HG02763 (cell line): ENCODE measurements around the gene CBX8.

Source experiments
- ATAC-seq: cut with Tn5 transposase; IDR thresholded peaks from one replicate; pipeline ENCODE4 v1.9.1; 2021; ENCODE audit warnings: mild to moderate bottlenecking, moderate library complexity; ENCODE audit not compliant: unreplicated experiment

CBX8 gene

GRCh38 chr17:79835953-79836509, 39.2 kb upstream of the CBX8 start:
- no peak for ATAC-seq

GRCh38 chr17:79835470-79835899, 38.6 kb upstream of the CBX8 start:
- ATAC-seq = no peak

GRCh38 chr17:79834565-79835469, 37.9 kb upstream of the CBX8 start:
- ATAC-seq = no peak

GRCh38 chr17:79833744-79834564, 37.1 kb upstream of the CBX8 start:
- ATAC-seq = no peak

GRCh38 chr17:79833110-79833450, 36.2 kb upstream of the CBX8 start:
- no peak for ATAC-seq

- ATAC-seq = no peak
Measured at GRCh38 chr17:79832218-79833109, 35.6 kb upstream of the CBX8 start.

GRCh38 chr17:79831265-79832217, 34.7 kb upstream of the CBX8 start:
- ATAC-seq = no peak

GRCh38 chr17:79830763-79831264, 33.9 kb upstream of the CBX8 start:
- ATAC-seq = no peak

GRCh38 chr17:79830303-79830702, 33.4 kb upstream of the CBX8 start:
- ATAC-seq = no peak

GRCh38 chr17:79829457-79829856, 32.6 kb upstream of the CBX8 start:
- no peak for ATAC-seq

- no peak for ATAC-seq
Measured at GRCh38 chr17:79829004-79829403, 32.1 kb upstream of the CBX8 start.

- no peak for ATAC-seq
Measured at GRCh38 chr17:79826841-79827578, 30.1 kb upstream of the CBX8 start.

- no peak for ATAC-seq
Measured at GRCh38 chr17:79826204-79826680, 29.4 kb upstream of the CBX8 start.

- ATAC-seq = no peak
Measured at GRCh38 chr17:79825580-79825921, 28.7 kb upstream of the CBX8 start.

GRCh38 chr17:79824893-79825579, 28.2 kb upstream of the CBX8 start:
- no peak for ATAC-seq

- ATAC-seq = no peak
Measured at GRCh38 chr17:79824234-79824633, 27.4 kb upstream of the CBX8 start.

- no peak for ATAC-seq
Measured at GRCh38 chr17:79822583-79823124, 25.8 kb upstream of the CBX8 start.
